NCI-H2196 (cell line): ENCODE results near the gene MCAT.

ENCODE experiments used
- DNase-seq: peaks from one replicate; lab custom pipeline; 2025; ENCODE audit not compliant: unreplicated experiment; lab: John Stamatoyannopoulos, UW

Gene MCAT, protein sequence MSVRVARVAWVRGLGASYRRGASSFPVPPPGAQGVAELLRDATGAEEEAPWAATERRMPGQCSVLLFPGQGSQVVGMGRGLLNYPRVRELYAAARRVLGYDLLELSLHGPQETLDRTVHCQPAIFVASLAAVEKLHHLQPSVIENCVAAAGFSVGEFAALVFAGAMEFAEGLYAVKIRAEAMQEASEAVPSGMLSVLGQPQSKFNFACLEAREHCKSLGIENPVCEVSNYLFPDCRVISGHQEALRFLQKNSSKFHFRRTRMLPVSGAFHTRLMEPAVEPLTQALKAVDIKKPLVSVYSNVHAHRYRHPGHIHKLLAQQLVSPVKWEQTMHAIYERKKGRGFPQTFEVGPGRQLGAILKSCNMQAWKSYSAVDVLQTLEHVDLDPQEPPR

DNA sequence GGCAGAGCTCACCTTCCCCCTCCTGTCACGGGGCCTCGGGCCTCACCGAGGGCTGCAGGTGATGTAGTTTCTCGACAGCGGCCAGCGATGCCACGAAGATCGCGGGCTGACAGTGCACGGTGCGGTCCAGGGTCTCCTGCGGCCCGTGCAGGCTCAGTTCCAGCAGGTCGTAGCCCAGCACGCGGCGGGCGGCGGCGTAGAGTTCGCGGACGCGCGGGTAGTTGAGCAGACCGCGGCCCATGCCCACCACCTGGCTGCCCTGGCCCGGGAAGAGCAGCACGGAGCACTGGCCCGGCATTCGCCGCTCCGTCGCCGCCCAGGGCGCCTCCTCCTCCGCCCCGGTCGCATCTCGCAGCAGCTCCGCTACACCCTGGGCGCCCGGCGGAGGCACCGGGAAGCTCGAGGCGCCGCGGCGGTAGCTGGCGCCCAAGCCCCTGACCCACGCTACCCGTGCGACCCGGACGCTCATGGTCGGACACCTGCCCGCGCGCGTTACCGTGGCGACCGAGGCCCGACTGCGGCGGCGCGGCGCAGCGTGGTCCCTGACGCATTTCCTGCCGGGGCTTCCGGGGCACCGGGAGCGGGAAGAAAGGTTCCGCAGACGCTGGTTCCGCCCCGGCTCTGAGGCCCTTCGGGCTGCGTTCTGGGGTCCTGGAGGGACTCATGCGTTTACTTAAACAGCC, at the start of gene MCAT:
Gene MCAT, minus strand, starts transcription at position 519 of the 683 bp plus-strand sequence. Its CDS starts 50 bp downstream, at position 469.
- peak; percentile 89 for DNase-seq

- no peak for DNase-seq
Observed at GRCh38 chr22:43191831-43192230, 48.6 kb upstream of the MCAT start.

DNA sequence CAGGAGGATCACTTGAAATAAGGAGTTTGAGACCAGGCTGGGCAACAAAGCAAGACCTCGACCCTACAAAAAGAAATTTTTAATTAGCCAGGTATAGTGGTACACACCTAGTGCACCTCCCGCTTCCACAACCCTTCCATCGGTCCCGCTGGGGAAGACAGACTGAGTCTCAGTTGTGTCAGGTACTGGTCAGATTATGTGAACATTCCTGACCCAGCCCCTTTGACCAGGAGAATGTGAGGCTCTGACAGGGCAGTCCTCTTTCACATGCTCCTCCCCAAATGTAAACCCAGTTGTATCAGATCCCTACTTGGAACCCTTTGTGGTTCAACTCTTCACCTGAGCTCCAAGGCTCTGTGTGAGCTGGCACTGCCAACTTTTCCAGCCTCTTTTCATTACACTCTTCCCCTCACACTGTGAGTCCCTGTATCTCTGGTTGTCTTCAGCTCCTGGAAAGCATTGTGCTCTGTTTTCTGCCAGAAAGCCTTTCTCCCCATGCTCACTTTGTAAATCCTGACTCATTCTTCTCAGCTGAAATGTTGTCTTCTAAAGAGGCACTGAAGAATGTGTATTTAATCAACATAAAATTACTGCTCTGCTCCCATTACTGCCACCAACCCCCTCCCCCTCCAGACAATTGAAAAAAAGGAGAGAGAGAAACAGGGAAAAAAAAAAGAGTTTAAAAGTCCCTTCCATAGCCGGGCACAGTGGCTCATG, 45.8 kb upstream of the MCAT start:
- DNase-seq, result no peak

DNA sequence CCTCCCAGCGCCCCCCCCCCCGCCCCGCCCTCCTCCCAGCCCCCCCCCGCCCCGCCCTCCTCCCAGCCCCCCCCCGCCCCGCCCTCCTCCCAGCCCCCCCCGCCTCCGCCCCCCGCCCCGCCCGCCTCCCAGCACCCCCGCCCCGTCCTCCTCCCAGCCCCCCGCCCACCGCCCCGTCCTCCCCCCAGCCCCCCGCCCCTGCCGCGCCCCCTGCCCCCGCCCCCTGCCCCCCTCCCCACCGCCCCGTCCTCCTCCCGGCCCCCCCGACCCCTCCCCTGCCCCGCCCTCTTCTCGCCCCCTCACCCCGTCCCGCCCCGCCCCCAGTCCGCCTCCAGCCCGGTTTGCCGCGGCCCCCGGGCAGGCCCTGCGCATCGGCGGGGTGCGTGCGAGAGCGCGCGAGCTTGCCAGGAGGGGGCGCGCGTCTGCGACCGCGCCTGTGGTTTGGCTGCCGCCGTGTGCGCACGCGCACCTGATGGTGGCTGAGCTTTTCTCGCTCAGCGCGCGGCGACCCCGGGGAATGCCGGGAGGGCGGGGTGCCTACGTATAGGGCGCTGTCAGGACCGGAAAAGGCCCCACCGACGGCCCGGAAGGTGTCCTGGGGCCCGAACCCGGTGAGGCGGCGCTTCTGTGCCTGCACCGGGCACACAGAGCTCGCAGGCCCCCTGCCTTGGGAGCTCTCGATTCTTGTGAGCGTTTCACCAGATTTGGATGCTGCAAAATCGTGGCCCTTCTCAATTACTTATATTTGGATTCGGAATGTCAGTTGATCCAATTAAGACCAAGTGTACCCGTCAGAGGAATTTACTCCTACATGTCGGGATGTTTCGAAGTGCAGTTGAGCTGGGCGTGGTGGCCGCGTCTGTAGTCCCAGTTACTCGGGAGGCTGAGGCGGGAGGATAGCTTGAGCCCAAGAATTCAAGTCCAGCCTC, 44.2 kb upstream of the MCAT start:
- peak; percentile 97 for DNase-seq

- DNase-seq, result peak; percentile 41
Observed at GRCh38 chr22:43186272-43187170, 43.3 kb upstream of the MCAT start, which contains the start of gene TTLL12. TTLL12 (minus strand) TSS chr22:43187134; CDS start chr22:43187069, 65 bp downstream.

DNA sequence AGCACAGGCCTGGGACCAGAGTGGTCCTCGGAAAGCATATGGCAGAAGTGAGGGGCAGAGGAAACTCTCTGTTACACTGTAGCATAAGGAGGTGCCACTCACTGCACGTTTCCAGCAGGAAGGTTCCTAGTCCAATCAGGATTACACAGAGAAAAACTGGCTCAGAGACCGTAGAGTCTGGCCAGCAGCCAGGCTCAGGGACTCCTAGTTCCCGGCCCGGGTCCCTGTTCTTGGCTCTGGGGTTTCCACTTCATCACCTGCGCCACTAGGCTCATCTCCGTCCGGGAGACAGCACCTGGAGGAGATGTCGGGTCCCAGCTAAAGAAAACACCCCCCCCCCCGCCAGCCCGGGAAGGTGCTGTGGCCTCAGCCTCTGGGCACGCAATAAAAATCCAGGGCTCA, 42.7 kb upstream of the MCAT start:
- peak; percentile 54 for DNase-seq

- no peak for DNase-seq
Observed at GRCh38 chr22:43183496-43184277, 40.5 kb upstream of the MCAT start.

DNA sequence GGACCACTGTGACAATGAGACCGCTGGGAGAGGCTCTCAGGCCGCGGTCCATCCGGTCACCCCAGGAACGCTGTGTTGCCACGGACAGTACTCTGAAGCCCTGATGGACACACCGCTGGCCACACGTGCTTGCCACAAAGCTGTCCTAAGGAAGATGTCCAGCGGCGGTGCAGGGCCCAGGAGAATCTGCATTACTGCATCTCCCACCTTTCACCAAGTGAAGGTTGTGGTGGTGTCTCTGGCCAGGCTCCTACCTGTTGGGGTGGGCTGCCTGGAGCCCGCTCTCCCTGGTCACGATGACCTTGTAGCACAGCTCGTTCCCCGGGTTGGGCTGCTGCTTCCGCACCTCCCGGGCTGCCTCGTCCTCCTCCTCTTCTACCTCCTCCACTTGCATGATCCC, 39.5 kb upstream of the MCAT start:
- no peak for DNase-seq

GRCh38 chr22:43182118-43182517, 38.9 kb upstream of the MCAT start:
- no peak for DNase-seq

DNA sequence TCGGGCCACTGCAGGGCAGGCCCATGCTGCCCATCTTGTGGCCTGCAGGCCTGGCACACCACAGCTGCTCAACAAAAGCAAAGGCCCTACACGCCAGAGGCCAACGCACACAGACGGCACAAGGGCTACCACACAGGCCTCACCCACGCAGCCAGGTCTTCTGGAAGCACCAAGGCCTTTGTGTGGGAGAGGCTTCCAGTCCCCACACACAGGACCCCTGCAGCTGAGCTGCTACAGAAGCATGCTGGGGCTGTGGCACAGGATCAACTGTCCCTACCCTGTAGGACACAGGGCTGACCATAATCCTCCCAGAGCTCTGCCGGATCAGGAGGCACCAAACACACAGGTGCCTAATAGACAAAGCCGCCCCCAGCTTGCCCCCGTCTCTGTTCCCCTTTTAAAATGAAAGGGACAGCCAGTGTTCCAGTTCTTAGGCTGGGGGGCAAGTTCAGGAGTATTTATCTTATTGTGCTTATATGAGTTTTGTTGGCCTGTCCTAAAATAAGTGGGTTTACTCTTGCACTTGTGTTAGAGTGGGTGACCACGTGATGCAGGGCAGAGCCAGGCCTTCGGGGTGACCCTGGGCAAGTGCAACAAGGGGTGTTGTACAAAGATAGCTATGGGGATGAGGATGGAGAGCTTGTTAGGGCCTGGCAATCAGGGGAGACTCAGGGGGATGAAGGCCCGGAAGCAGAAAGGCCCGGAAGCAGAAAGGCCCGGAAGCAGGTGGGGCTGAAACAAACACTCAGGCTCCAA, 38.3 kb upstream of the MCAT start:
- DNase-seq, result no peak

DNA sequence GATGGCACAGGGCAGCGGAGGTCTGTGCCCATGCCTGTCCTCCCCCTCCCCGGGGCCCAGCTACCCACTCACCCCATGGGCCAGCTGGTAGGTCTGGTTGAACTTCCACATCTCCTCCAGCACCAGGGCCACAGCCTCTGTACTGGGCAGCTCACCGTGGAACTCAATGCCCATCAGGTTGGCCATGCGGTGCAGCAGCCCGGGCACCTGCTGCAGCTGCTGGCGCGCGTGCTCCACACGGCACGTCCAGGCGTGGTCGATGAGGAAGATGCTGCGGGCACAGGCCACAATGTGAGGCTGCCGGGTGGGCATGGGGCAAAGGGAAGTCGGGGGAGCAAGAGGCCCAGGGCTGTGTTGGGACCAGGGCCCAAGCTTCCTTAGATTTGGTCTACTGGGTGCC, 37.5 kb upstream of the MCAT start:
- no peak for DNase-seq

- no peak for DNase-seq
Observed at GRCh38 chr22:43179911-43180195, 36.7 kb upstream of the MCAT start.

DNA sequence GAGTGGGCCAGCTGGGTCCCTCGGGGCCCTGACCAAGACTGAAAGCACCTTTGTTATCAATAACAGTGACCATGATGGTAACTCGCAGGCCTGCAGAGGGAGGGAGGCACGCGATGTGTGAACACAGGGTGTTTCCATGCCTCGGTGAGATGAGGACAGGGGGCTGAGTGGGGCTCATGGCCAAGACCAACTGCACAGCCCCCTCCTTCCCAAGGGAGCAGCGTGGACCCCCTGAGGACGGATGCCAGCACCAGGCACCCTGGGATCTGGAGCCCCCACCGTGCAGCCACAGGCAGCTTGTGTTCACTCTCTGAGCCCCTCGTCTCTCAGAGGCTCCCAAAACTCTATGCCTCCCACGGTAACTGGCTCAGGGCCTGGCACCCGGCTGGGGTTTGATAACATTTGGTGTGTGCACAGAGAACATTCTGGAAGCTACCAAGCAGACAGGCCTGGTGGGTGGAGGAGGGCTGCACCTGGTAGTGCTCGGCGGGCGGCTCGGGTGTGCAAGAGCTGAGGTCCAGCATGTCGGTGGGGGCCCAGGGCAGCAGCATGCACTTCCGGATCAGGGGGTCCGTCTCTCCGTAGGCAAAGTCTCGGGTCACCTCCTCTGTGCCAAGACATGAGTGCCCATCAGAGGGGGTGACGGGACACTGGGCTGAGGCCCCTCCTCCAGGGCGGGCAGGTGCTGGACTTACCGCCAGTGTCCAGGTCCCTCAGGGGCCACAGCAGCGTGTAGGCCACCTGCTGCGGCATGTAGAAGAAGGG, 36.1 kb upstream of the MCAT start:
- DNase-seq, result no peak

DNA sequence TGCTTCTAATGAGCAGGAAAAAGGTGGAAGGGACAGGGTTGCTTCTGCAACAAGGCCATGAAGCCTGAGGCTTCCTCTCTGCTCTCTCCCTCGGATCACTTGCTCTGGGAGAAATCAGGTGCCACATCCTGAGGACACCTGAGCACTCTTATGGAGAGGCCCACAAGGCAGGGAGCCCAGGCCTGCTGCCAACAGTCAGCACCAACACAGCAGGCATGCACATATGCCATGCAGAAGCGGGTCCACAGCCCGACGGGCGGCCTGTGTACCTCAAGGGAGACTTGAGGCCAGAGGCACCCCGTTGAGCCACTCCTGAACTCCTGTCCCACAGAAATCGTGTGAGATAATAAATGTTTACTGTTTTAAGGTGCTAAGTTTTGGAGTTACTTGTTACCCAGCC, 34.3 kb upstream of the MCAT start:
- DNase-seq, result no peak

DNA sequence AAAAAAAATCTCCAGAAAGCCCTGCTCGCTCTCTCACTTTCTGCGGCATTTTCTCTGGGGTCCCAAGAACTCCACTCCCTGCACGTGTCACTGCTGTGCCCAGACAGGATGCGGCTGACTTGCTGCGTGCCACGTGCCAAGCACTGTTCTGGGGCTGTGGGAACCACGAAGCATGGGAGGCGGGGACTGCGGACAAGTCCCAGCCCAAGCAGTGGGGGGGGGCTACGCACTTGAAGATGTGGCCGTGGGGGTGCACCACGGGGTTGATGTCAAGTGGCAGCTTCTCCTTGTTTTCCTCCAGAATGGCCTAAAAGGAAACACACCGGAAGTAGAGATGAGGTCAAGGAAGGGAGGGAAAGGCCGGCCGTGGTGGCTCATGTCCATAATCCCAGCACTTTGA, 32.9 kb upstream of the MCAT start:
- DNase-seq, result no peak

DNA sequence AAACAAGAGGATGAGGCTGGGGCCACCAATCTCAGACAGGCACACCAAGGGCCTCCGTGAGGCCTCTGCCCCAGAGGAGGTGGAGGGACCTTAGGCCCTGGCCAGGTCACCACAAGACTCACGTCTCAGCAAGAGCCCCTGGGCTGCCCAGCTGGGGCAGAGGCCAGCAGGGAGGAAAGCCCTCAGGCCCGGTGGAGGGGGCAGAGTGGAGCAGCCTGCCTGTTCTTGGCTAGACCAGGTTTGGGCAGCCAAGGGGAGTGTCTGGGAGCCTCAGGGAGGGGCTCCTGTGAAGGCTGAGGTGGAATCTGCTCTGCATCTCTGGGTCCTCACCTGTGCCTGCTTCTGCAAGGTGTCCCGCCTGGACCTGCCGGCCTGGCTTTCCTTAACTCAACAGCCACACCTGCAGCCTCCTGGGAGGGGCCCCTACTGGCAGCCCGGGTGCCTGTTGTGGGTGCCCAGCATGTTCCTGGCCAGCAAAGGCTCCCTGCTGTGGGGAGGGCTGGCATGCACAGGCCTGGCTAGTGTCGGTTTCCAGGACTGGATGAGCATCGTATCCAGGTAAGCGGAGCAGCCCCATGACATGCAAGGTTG, 31.8 kb upstream of the MCAT start:
- peak; percentile 33 for DNase-seq

- no peak for DNase-seq
Observed at GRCh38 chr22:43173976-43174720, 30.9 kb upstream of the MCAT start.
